Measurements from ENCODE around the gene SNX27. TPM values are rescaled to one million over a fixed set of nuclear protein-coding genes. Genes with fewer than 3 reads are reported as not detected.

SNX27 gene
- total RNA-seq (22.3 TPM), polyA plus RNA-seq (ENCODE audit: insufficient read depth in 1 of 8, insufficient read length in 8 of 8, low replicate concordance in 1 of 8) (10 to 100 TPM; 15.7 to 21.4 (median 18.6) TPM)
- long read RNA-seq, donor 1, full-length matches to known transcripts: 1 of 1 reads
- long read RNA-seq, donor 1, partial matches to known transcripts: 0 of 1 reads
- long read RNA-seq, donor 1, other reads (novel, unspliced or antisense): 0 of 1 reads
- long read RNA-seq, donor 2: 0 reads
- long read RNA-seq, donor 3, full-length matches to known transcripts: 4 of 4 reads
- long read RNA-seq, donor 3, partial matches to known transcripts: 0 of 4 reads
- long read RNA-seq, donor 3, other reads (novel, unspliced or antisense): 0 of 4 reads
- long read RNA-seq, donor 4, partial matches to known transcripts: 0 of 1 reads
- long read RNA-seq, donor 4, other reads (novel, unspliced or antisense): 0 of 1 reads
- long read RNA-seq, donor 5, full-length matches to known transcripts: 3 of 3 reads
- long read RNA-seq, donor 5, partial matches to known transcripts: 0 of 3 reads
- long read RNA-seq, donor 5, other reads (novel, unspliced or antisense): 0 of 3 reads
- long read RNA-seq, donor 6, full-length matches to known transcripts: 1 of 1 reads
- long read RNA-seq, donor 6, partial matches to known transcripts: 0 of 1 reads
- long read RNA-seq, donor 6, other reads (novel, unspliced or antisense): 0 of 1 reads
- long read RNA-seq, donor 7, full-length matches to known transcripts: 2 of 2 reads
- long read RNA-seq, donor 7, partial matches to known transcripts: 0 of 2 reads
- long read RNA-seq, donor 7, other reads (novel, unspliced or antisense): 0 of 2 reads
- long read RNA-seq, donor 8, full-length matches to known transcripts: 2 of 2 reads
- long read RNA-seq, donor 8, partial matches to known transcripts: 0 of 2 reads
- long read RNA-seq, donor 8, other reads (novel, unspliced or antisense): 0 of 2 reads
- long read RNA-seq, donor 9, full-length matches to known transcripts: 3 of 3 reads
- long read RNA-seq, donor 9, partial matches to known transcripts: 0 of 3 reads
- long read RNA-seq, donor 9, other reads (novel, unspliced or antisense): 0 of 3 reads
- long read RNA-seq, donor 10, full-length matches to known transcripts: 3 of 3 reads
- long read RNA-seq, donor 10, partial matches to known transcripts: 0 of 3 reads
- long read RNA-seq, donor 10, other reads (novel, unspliced or antisense): 0 of 3 reads
- long read RNA-seq, donor 11: 0 reads

DNA sequence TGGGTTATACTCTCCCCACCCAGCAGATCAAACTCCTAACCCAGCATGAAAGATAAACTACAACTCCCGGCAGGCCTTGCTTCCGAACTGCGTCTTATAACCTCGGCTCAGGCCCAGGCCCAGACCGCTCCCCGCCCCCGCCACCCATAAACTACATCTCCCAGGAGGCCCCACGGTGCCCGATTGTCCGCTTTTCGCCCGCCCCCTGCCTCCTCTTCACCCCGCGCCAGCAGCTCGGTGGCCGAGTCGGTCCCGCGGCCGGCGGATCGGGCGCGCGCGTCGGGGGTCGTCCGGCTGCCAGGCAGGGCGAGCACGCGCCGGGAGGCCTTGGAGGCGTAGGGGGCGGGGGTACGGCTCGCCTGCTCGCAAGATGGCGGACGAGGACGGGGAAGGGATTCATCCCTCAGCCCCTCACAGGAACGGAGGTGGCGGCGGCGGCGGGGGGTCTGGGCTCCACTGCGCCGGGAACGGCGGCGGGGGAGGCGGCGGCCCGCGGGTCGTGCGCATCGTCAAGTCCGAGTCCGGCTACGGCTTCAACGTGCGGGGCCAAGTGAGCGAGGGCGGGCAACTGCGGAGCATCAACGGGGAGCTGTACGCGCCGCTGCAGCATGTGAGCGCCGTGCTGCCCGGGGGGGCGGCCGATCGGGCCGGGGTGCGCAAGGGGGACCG is at the start of gene SNX27:
Gene SNX27 (plus strand): TSS at position 219 of the 669 bp plus-strand sequence. CDS start 152 bp downstream, at position 371.
- H3K9me3 ChIP-seq (replicated peaks; ENCODE audit: control insufficient read depth, low read depth, low read length): no peaks in the 10 kb centered on the region
- DNase-seq: peak; percentile 97
- peaks cover 9% of the 10 kb centered on the region for H3K4me1 ChIP-seq (ENCODE audit: control insufficient read depth, insufficient read depth, low read length)

DNA sequence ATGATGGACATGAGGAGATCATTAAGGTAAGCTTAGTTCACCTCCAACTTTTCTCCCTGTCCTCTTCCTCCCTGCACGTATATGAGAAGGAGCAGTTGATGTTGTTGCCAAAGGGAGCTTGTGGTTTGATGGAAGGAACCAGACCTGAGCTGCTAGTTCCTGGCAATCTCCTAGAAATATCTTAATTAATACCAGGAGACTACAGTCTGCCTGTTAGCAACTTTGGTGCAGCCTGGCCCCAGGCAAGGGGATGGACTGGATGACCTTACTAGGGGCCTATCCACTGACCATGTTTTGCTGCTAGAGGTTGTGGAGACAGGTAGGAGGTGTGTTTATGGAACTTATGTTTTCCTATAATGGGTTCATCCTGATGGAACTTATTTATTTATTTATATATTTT is 49.2 kb upstream of the SNX27 start:
- no CpG with 5 or more reads among the region's 1 CpG for WGBS (ENCODE audit: insufficient coverage)
- H3K9me3 ChIP-seq (replicated peaks; ENCODE audit: control insufficient read depth, low read depth, low read length): no peaks in the 10 kb centered on the region
- no peaks in the 10 kb centered on the region for H3K4me1 ChIP-seq (ENCODE audit: control insufficient read depth, insufficient read depth, low read length)
- no peaks in the 10 kb centered on the region for H3K27me3 ChIP-seq (ENCODE audit: control insufficient read depth, insufficient read depth, low read length)
- no peak for DNase-seq
- no peak overlapping the region for H3K27ac ChIP-seq (ENCODE audit: low read length)
- no peak overlapping the region for H3K4me3 ChIP-seq (ENCODE audit: low read length)
- peaks cover 14% of the 10 kb centered on the region for H3K36me3 ChIP-seq (ENCODE audit: control insufficient read depth, insufficient read depth, low read length)

More for the DNA sequence above, at the start of gene SNX27:
- WGBS (ENCODE audit: insufficient coverage): 1% methylated on average over 69 of the region's 79 CpGs
- peak within 1 kb of the TSS; percentile 77 for H3K27ac ChIP-seq (ENCODE audit: low read length)
- H3K36me3 ChIP-seq (ENCODE audit: control insufficient read depth, insufficient read depth, low read length): peaks cover 4% of the 10 kb centered on the region
- peaks cover 2% of the 10 kb centered on the region for H3K27me3 ChIP-seq (ENCODE audit: control insufficient read depth, insufficient read depth, low read length)
- H3K4me3 ChIP-seq (ENCODE audit: low read length): peak within 1 kb of the TSS; percentile 85

DNA sequence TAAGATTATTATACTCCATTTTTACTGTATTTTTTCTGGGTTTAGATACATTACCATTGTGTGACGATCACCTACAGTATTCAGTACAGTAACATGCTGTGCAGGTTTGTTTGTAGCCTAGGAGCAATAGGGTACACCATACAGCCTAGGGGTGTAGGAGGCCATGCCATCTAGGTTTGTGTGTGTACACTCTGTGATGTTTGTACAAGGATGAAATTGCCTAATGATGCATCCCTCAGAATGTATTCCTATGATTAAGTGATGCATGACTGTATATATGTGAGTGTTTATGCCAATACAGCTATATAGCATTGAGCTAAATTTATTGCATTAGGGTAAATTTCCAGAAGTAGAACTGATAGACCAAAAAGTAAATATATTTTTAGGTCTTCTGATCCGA is 48.5 kb upstream of the SNX27 start:
- Histone ChIP-seq H3K27ac (ENCODE audit: low read length) (no peak overlapping the region), H3K9me3 (replicated peaks; ENCODE audit: control insufficient read depth, low read depth, low read length) (no peaks in the 10 kb centered on the region), H3K4me3 (ENCODE audit: low read length) (no peak overlapping the region), H3K27me3 (ENCODE audit: control insufficient read depth, insufficient read depth, low read length) (no peaks in the 10 kb centered on the region), H3K4me1 (ENCODE audit: control insufficient read depth, insufficient read depth, low read length) (no peaks in the 10 kb centered on the region), H3K36me3 (ENCODE audit: control insufficient read depth, insufficient read depth, low read length) (peaks cover 14% of the 10 kb centered on the region)
- no CpG with 5 or more reads among the region's 2 CpGs for WGBS (ENCODE audit: insufficient coverage)
- no peak for DNase-seq

DNA sequence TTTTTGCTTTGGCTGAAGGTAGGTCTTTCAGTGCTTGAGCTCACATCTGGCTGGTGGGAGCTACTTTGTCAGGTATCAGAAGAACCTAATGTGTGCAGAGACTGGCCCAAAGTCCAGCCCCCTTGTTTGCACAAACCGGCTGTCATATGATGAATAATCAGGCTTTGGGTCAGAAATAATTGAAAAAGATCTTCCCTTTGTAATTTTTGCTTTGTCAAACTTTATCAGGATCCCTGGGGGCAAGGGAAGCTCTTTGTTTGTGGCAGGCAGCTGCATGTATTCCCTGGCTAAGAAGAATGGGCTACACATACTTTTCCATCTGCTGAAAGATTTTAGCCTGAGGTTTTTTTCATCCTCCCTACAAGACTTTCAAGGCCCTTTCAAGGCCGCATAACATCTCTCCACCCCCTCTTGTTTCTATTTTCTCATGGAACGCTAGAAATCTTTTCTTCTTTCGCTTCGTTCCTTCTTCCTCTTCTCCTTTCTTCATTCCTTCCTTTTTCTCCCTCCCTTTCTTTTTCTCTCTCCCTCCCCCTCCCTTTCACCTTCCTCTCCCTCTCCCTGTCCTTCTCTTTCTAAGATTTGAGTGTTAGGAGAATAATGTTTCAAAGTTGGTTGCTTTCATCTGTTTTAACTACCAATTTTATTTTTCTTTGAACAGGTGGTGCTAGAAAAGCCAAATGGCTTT is 46.2 kb upstream of the SNX27 start:
- no peak overlapping the region for H3K4me3 ChIP-seq (ENCODE audit: low read length)

DNA sequence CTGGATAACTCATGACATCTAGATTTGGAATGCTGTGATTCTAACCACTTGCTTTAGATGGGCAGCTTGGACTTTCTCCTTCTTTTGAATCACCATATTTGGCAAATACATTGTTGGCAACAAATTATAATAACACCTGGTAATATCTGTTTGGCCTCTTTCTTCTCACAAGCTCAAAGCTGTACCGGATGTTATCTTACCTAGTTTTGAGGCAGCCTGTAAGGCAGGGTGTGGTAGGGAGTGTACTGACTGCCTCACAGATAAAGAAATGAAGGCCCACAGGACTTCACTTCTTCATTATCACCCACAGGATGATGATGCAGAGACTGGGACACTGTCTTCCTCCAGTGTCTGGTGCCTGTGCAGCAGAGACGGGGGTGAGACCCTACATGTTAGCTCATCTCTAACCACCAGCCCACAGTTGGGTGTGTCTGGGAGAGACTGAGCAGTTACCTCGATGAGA is 43.2 kb upstream of the SNX27 start:
- H3K27me3 ChIP-seq (ENCODE audit: control insufficient read depth, insufficient read depth, low read length): no peaks in the 10 kb centered on the region
- H3K4me3 ChIP-seq (ENCODE audit: low read length): no peak overlapping the region
- 60% methylated on average over 1 of the region's 3 CpGs for WGBS (ENCODE audit: insufficient coverage)
- no peaks in the 10 kb centered on the region for H3K4me1 ChIP-seq (ENCODE audit: control insufficient read depth, insufficient read depth, low read length)
- no peak for DNase-seq
- no peaks in the 10 kb centered on the region for H3K9me3 ChIP-seq (replicated peaks; ENCODE audit: control insufficient read depth, low read depth, low read length)
- no peak overlapping the region for H3K27ac ChIP-seq (ENCODE audit: low read length)
- H3K36me3 ChIP-seq (ENCODE audit: control insufficient read depth, insufficient read depth, low read length): peaks cover 31% of the 10 kb centered on the region

More for the DNA sequence above, 46.2 kb upstream of the SNX27 start:
- Histone ChIP-seq H3K27me3 (ENCODE audit: control insufficient read depth, insufficient read depth, low read length) (no peaks in the 10 kb centered on the region), H3K27ac (ENCODE audit: low read length) (no peak overlapping the region), H3K4me1 (ENCODE audit: control insufficient read depth, insufficient read depth, low read length) (no peaks in the 10 kb centered on the region), H3K9me3 (replicated peaks; ENCODE audit: control insufficient read depth, low read depth, low read length) (no peaks in the 10 kb centered on the region), H3K36me3 (ENCODE audit: control insufficient read depth, insufficient read depth, low read length) (peaks cover 27% of the 10 kb centered on the region)
- 55% methylated on average over 5 of the region's 5 CpGs for WGBS (ENCODE audit: insufficient coverage)
- no peak for DNase-seq

DNA sequence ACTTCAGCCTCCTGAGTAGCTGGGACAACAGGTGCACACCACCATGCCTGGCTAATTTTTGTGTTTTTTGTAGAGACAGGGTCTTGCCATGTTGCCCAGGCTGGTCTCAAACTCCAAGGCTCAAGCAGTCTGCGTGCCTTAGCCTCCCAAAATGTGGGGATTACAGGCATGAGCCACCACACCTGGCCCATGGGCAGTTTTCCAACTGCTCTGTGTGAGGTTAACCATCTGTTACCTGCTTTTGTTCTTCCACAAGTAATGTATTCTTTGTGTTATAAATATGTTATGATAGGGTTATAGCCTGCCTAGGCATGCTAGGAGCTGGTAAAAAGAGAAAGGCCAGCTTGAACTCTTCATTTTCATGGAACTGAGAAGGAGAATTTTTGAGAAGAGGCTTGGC is 41.0 kb upstream of the SNX27 start:
- Histone ChIP-seq H3K4me1 (ENCODE audit: control insufficient read depth, insufficient read depth, low read length) (no peaks in the 10 kb centered on the region), H3K4me3 (ENCODE audit: low read length) (no peak overlapping the region), H3K27ac (ENCODE audit: low read length) (no peak overlapping the region), H3K27me3 (ENCODE audit: control insufficient read depth, insufficient read depth, low read length) (no peaks in the 10 kb centered on the region), H3K36me3 (ENCODE audit: control insufficient read depth, insufficient read depth, low read length) (peaks cover 38% of the 10 kb centered on the region), H3K9me3 (replicated peaks; ENCODE audit: control insufficient read depth, low read depth, low read length) (no peaks in the 10 kb centered on the region)
- DNase-seq: no peak
- WGBS (ENCODE audit: insufficient coverage): 100% methylated on average over 1 of the region's 1 CpG

DNA sequence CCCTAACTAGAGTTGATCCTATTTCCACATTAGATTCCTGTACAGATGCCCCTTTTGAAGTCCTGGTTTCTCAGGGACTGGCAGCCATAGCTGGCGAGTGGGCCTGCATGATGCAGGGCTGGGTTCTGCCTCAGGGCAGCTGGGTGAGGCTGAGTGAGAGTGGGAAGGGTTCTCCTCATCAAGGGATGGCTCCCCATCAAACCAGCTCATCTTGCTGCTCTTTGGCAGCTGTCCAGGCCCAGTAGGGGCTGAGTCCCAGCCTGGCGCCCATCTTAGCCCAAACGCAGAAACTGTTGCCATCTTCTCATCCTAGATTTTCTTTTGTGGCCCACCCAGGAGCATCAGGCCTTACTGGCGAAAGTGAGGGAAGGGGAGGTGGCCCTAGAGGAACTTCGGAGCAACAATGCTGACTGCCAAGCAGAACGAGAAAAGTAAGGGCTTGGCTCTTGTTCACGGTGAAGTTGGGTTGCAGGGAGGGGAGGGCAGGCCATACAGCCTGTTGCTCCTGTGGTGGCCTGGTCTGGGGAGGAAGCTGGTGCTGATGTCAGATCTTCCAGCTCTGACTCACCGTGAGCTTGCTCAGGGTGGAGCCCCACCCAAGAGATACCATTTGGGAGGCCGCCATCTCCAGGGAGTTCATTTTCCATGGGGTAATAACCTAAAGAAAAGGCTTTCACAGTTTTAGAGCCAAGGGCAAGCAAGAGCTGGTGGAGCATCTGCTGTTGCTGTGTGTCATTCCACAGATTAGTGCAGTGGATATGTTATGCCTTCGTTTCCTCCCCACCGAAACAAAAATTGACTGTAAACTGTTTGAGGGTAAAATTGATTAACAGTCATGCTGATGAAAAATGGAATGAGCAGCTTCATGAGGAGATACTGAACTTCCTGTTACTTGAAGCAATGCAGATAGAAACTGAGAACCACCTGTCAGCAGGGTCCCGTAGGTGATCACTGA is 37.0 kb upstream of the SNX27 start:
- Histone ChIP-seq H3K27ac (ENCODE audit: low read length) (no peak overlapping the region), H3K9me3 (replicated peaks; ENCODE audit: control insufficient read depth, low read depth, low read length) (no peaks in the 10 kb centered on the region), H3K36me3 (ENCODE audit: control insufficient read depth, insufficient read depth, low read length) (peaks cover 39% of the 10 kb centered on the region), H3K27me3 (ENCODE audit: control insufficient read depth, insufficient read depth, low read length) (no peaks in the 10 kb centered on the region), H3K4me1 (ENCODE audit: control insufficient read depth, insufficient read depth, low read length) (no peaks in the 10 kb centered on the region), H3K4me3 (ENCODE audit: low read length) (no peak overlapping the region)
- no peak for DNase-seq
- WGBS (ENCODE audit: insufficient coverage): 86% methylated on average over 10 of the region's 12 CpGs

DNA sequence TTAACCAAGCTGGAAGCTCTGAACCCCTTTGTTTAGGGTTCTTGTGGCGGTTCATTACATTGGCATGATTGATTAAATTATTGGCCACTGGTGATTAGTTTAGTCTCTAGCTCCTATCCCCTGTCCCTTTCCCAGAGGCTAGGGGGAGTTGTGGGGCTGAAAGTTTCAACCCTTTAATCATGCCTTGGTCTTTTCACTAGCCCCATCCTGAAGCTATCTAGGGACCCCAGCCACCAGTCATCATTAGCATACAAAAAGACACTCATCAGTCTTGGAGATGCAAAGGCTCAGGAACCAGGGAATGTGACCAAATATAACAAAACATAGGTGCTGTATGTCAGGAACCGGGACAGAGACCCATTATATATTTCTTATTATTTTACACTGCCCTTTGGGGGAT is 34.7 kb upstream of the SNX27 start:
- Histone ChIP-seq H3K27me3 (ENCODE audit: control insufficient read depth, insufficient read depth, low read length) (no peaks in the 10 kb centered on the region), H3K9me3 (replicated peaks; ENCODE audit: control insufficient read depth, low read depth, low read length) (no peaks in the 10 kb centered on the region), H3K4me3 (ENCODE audit: low read length) (no peak overlapping the region), H3K4me1 (ENCODE audit: control insufficient read depth, insufficient read depth, low read length) (peaks cover 16% of the 10 kb centered on the region), H3K27ac (ENCODE audit: low read length) (no peak overlapping the region), H3K36me3 (ENCODE audit: control insufficient read depth, insufficient read depth, low read length) (peaks cover 37% of the 10 kb centered on the region)
- DNase-seq: no peak
- no CpG with 5 or more reads among the region's 2 CpGs for whole genome bisulfite sequencing (ENCODE audit: insufficient coverage)
